Fibroblast of the aortic adventitia (primary cell): Measurements from ENCODE around the gene VWA2. TPM values are rescaled to one million over a fixed set of nuclear protein-coding genes. Genes with fewer than 3 reads are reported as not detected.

ENCODE experiments used
- DNase-seq: peaks from one replicate; pipeline ENCODE4 v3.0.0-alpha.2; 2010; ENCODE audit warnings: low read depth
- H3K4me3 ChIP-seq: 2 replicates; pipeline ENCODE4 v1.5.1; 2011; ENCODE audit warnings: low read depth, mild to moderate bottlenecking, control low read depth, low read length, moderate library complexity
- total RNA-seq: library from RNA; depleted of rRNA; stranded (reverse); fragments of >200 nt; gene quantifications from 2 replicates; pipeline ENCODE4 v1.2.3, GENCODE V29; 2012; ENCODE audit warnings: low replicate concordance
- TF ChIP-seq, protein P1 (sequence below): IDR thresholded peaks from 2 replicates; pipeline ENCODE4 v1.5.1; 2011; ENCODE audit warnings: mild to moderate bottlenecking, low read length, control low read depth, inconsistent platforms; ENCODE audit not compliant: insufficient read depth

VWA2 gene
- total RNA-seq, 1 donor: 0.09 TPM

GRCh38 chr10:114278140-114278883 is 39.3 kb downstream of the VWA2 start:
- TF ChIP-seq, protein P1, sequence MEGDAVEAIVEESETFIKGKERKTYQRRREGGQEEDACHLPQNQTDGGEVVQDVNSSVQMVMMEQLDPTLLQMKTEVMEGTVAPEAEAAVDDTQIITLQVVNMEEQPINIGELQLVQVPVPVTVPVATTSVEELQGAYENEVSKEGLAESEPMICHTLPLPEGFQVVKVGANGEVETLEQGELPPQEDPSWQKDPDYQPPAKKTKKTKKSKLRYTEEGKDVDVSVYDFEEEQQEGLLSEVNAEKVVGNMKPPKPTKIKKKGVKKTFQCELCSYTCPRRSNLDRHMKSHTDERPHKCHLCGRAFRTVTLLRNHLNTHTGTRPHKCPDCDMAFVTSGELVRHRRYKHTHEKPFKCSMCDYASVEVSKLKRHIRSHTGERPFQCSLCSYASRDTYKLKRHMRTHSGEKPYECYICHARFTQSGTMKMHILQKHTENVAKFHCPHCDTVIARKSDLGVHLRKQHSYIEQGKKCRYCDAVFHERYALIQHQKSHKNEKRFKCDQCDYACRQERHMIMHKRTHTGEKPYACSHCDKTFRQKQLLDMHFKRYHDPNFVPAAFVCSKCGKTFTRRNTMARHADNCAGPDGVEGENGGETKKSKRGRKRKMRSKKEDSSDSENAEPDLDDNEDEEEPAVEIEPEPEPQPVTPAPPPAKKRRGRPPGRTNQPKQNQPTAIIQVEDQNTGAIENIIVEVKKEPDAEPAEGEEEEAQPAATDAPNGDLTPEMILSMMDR: no peak
- H3K4me3 ChIP-seq: no peak overlapping the region
- no peak for DNase-seq

- DNase-seq: no peak
- TF ChIP-seq, protein P1: no peak
- no peak overlapping the region for H3K4me3 ChIP-seq
These were observed 39.8 kb downstream of the VWA2 start for GRCh38 chr10:114278884-114279191.

DNA sequence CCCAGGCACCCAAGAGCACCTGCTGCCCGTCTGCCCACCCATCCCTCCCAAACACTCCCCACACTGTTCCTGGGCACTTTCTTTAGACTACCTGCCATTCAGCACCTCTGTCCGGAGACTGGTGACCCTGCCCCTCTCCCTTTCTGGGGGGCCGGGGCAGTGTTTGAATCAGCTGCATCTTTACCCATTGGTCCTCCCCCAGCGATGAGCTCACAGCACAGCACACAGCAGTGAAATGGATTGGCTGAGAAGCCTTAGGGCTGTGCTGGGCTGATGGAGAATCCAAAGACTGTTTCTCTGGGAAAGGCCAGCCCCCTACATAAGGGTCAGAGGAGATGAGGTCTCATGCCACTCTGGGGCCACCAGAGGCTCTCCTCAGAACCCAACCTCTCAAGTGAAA is 40.2 kb downstream of the VWA2 start:
- no peak overlapping the region for H3K4me3 ChIP-seq
- DNase-seq: no peak
- TF ChIP-seq, protein P1: no peak

- TF ChIP-seq, protein P1: no peak
- DNase-seq: no peak
- no peak overlapping the region for H3K4me3 ChIP-seq
These were observed 41.0 kb downstream of the VWA2 start for GRCh38 chr10:114279901-114280644.

DNA sequence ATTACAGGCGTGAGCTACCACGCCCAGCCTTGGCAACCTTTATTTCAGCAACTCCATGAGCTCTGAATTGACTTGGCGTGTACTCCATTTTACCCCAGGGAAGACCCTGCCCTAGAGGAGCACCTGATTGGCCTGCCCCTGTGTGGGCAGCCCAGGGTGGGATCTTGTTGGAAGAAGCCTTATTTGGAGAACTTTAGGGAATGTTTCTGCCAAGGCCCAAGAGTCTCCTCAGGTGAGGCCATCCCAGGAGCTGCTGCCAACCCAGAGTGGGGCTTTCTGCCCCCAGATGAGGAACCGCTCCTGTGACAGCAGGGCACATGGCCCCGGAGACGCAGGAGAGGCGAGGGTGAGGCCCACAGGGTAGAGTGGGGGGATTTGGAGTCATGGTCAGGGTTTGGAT is 42.0 kb downstream of the VWA2 start:
- no peak overlapping the region for H3K4me3 ChIP-seq
- TF ChIP-seq, protein P1: no peak
- DNase-seq: no peak

DNA sequence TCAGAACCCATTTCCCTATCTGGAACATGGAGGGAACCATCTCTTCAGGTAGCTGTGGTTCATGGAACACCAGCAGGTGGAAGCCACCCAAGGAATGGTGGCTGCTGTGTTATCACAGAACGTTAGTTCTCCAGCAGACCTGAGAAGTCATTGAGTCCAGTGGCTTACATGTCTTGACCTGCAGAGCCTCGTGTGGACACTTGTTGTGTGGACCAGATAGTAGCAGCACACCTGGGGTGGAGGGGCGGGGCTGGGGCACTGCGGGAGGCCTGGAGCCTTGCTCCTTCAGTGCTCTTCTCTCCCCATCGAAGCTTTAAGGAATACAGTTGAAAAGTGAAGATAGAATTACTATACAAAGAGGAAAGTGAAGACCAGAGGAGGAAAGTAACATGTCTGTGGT is 42.4 kb downstream of the VWA2 start:
- H3K4me3 ChIP-seq: no peak overlapping the region
- TF ChIP-seq, protein P1: no peak
- DNase-seq: no peak
